Gastrocnemius medialis (tissue), 4 donors: ENCODE measurements around the gene CCDC78.

ENCODE experiments used
- CTCF ChIP-seq, 5 experiments: fragments of 450-650 bp in 3 of 5; fragments of 200-600 bp in 2 of 5; sonication (generic) in 2 of 5; IDR thresholded peaks in 4 of 5; conservative IDR thresholded peaks in 1 of 5; 1 replicate in 4 of 5; 2 replicates in 1 of 5; pipeline ENCODE4 v1.5.1; 2016 to 2019; ENCODE audit warnings: antibody characterized with exemption in 5 of 5, mild to moderate bottlenecking in 3 of 5, moderate library complexity in 3 of 5
- POLR2A ChIP-seq, 2 donors: fragments of 450-650 bp; IDR thresholded peaks; one replicate each; pipeline ENCODE4 v1.6.1; 2017; ENCODE audit warnings: antibody characterized with exemption in 2 of 2, mild to moderate bottlenecking in 2 of 2, moderate library complexity in 2 of 2

- TF ChIP-seq CTCF (IDR thresholded peaks at IDR 0.05 in 4 of 5, conservative IDR thresholded peaks at IDR 0.05 in 1 of 5) (no peak), POLR2A (IDR thresholded peaks at IDR 0.05) (no peak)
Observed at GRCh38 chr16:750485-750884, 24.2 kb upstream of the CCDC78 start.
